Panc1 (cell line): Measurements from ENCODE around the gene CLRN3. TPM values are rescaled to one million over a fixed set of nuclear protein-coding genes. Genes with fewer than 3 reads are reported as not detected.

Experiments used
- ATAC-seq: fragments of 200-7000 bp; cut with Tn5 transposase; 2 replicates; pipeline ENCODE4 v1.9.1; 2020; ENCODE audit warnings: mild to moderate bottlenecking, moderate library complexity
- BruUV-seq: library from RNA; stranded (reverse); fragments of 400-500 nt; replicated peaks from 2 replicates; lab custom pipeline; 2021; lab: Mats Ljungman, UMichigan
- CTCF ChIA-PET: fragments of 300-600 bp; sonication (Branson Sonifier 250); formaldehyde crosslinking; loops from one replicate; lab custom pipeline; 2022; ENCODE audit warnings: antibody characterized with exemption; lab: Charles Lee
- POLR2A ChIA-PET: fragments of 300-600 bp; sonication (Branson Sonifier 250); formaldehyde crosslinking; loops from one replicate; lab custom pipeline; 2022; ENCODE audit warnings: antibody characterized with exemption; lab: Charles Lee
- DNase-seq: peaks from one replicate; pipeline ENCODE4 v3.0.0-alpha.2; 2010; ENCODE audit warnings: low read depth, low spot score
- H3K27ac ChIP-seq: 2 replicates; pipeline ENCODE4 v1.5.1; 2011; ENCODE audit warnings: mild to moderate bottlenecking, low read length, inconsistent platforms
- H3K27me3 ChIP-seq: fragments of 200-500 bp; sonication (Bioruptor generic); 2 replicates; pipeline ENCODE4 v1.6.0; 2014; ENCODE audit warnings: low read length, inconsistent platforms; ENCODE audit not compliant: control insufficient read depth, insufficient read depth
- H3K36me3 ChIP-seq: fragments of 200-500 bp; sonication (Bioruptor generic); 2 replicates; pipeline ENCODE4 v1.5.1; 2014; ENCODE audit warnings: inconsistent platforms, mild to moderate bottlenecking, low read length, moderate library complexity; ENCODE audit not compliant: control insufficient read depth, insufficient read depth
- H3K4me1 ChIP-seq: 2 replicates; pipeline ENCODE4 v1.5.1; 2011; ENCODE audit warnings: inconsistent platforms, mild to moderate bottlenecking, low read length, moderate library complexity; ENCODE audit not compliant: control insufficient read depth, insufficient read depth
- H3K4me3 ChIP-seq, 2 experiments: 2 replicates each; pipeline ENCODE4 v1.5.1; 2011 to 2012; ENCODE audit warnings: low read depth in 2 of 2, low read length in 2 of 2, mild to moderate bottlenecking in 2 of 2, inconsistent platforms in 1 of 2, moderate library complexity in 1 of 2
- H3K9me3 ChIP-seq: fragments of 200-500 bp; sonication (Bioruptor generic); 2 replicates; pipeline ENCODE4 v1.5.1; 2014; ENCODE audit warnings: low read depth, mild to moderate bottlenecking, inconsistent platforms, low read length, moderate library complexity; ENCODE audit not compliant: control insufficient read depth, insufficient read depth
- POLR2AphosphoS5 ChIP-seq: IDR thresholded peaks from 2 replicates; pipeline ENCODE4 v1.6.1; 2012; ENCODE audit warnings: mild to moderate bottlenecking, low read depth, low read length, moderate library complexity
- SIN3A ChIP-seq: IDR thresholded peaks from 2 replicates; pipeline ENCODE4 v1.6.1; 2012; ENCODE audit warnings: low read depth, mild to moderate bottlenecking, low read length, moderate library complexity, borderline replicate concordance; ENCODE audit not compliant: insufficient read depth
- TCF7L2 ChIP-seq: IDR thresholded peaks from 2 replicates; pipeline ENCODE4 v1.6.1; 2011; ENCODE audit warnings: mild to moderate bottlenecking, low read depth, low read length, inconsistent platforms
- in situ Hi-C: cut with HindIII; loops from 2 replicates; pipeline ENCODE4 v1.10.0; 2016; ENCODE audit warnings: low sequenced_read_pairs, low pct_unique_long_range_greater_than_20kb
- intact Hi-C: fragments of 100-400 bp; cut with micrococcal nuclease; formaldehyde crosslinking; loops from one replicate; pipeline ENCODE4 v1.10.0; 2022; ENCODE audit not compliant: unreplicated experiment
- total RNA-seq: library from RNA; stranded (reverse); gene quantifications from one replicate; pipeline ENCODE4 v1.2.1, GENCODE V29; 2021; ENCODE audit not compliant: unreplicated experiment
- TF ChIP-seq, protein P1 (sequence below): fragments of 450-650 bp; IDR thresholded peaks from 2 replicates; pipeline ENCODE4 v1.5.1; 2017; ENCODE audit warnings: mild to moderate bottlenecking
- TF ChIP-seq, protein P2 (sequence below), 2 experiments: IDR thresholded peaks; 2 replicates each; pipeline ENCODE4 v1.6.1; 2011 to 2012; ENCODE audit warnings: low read depth in 2 of 2, control low read depth in 1 of 2, low read length in 1 of 2, mild to moderate bottlenecking in 1 of 2, moderate library complexity in 1 of 2; ENCODE audit not compliant: insufficient read depth in 1 of 2

The CLRN3 gene
- total RNA-seq, 1 experiment from 2014 or later = not detected

DNA sequence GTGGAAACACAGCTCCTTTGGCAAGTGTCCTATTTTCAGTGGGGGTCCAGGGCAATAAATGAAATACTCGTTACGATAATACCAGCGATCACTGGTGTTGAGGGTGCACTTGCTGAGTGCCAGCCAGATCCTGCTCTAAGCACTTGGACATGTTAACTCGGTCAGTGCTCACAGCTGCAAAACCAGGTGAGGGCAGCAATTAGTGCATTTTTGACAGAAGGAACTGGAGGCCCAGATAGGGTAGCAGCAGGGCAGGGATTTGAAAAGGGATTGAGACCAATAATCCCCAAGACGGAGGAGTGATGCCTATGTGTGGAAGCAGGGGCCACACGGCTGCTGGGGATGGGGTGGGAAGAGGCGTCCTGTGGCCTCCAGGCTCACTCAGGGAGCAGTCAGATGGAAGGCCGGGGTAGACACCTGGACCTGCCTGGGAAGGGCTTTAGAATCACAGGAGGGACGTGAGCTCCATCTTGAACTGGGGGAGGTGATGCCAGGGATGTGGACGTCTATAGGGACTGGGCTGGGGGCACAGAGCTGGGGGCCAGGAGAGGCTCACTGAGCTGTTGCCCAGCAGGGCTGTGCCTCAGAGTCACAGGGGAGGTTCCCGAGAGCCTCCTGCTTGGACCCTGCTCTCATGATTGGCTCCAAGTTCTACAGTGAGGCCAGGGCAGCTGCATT is 28.5 kb upstream of the CLRN3 start:
- DNase-seq = no peak
- in situ Hi-C loops = no loop called here
- BruUV-seq = no TSS peak
- ChIA-PET POLR2A (no interaction called here), CTCF (no interaction called here)
- TF ChIP-seq, protein P1, sequence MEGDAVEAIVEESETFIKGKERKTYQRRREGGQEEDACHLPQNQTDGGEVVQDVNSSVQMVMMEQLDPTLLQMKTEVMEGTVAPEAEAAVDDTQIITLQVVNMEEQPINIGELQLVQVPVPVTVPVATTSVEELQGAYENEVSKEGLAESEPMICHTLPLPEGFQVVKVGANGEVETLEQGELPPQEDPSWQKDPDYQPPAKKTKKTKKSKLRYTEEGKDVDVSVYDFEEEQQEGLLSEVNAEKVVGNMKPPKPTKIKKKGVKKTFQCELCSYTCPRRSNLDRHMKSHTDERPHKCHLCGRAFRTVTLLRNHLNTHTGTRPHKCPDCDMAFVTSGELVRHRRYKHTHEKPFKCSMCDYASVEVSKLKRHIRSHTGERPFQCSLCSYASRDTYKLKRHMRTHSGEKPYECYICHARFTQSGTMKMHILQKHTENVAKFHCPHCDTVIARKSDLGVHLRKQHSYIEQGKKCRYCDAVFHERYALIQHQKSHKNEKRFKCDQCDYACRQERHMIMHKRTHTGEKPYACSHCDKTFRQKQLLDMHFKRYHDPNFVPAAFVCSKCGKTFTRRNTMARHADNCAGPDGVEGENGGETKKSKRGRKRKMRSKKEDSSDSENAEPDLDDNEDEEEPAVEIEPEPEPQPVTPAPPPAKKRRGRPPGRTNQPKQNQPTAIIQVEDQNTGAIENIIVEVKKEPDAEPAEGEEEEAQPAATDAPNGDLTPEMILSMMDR = no peak
- TF ChIP-seq, protein P2, sequence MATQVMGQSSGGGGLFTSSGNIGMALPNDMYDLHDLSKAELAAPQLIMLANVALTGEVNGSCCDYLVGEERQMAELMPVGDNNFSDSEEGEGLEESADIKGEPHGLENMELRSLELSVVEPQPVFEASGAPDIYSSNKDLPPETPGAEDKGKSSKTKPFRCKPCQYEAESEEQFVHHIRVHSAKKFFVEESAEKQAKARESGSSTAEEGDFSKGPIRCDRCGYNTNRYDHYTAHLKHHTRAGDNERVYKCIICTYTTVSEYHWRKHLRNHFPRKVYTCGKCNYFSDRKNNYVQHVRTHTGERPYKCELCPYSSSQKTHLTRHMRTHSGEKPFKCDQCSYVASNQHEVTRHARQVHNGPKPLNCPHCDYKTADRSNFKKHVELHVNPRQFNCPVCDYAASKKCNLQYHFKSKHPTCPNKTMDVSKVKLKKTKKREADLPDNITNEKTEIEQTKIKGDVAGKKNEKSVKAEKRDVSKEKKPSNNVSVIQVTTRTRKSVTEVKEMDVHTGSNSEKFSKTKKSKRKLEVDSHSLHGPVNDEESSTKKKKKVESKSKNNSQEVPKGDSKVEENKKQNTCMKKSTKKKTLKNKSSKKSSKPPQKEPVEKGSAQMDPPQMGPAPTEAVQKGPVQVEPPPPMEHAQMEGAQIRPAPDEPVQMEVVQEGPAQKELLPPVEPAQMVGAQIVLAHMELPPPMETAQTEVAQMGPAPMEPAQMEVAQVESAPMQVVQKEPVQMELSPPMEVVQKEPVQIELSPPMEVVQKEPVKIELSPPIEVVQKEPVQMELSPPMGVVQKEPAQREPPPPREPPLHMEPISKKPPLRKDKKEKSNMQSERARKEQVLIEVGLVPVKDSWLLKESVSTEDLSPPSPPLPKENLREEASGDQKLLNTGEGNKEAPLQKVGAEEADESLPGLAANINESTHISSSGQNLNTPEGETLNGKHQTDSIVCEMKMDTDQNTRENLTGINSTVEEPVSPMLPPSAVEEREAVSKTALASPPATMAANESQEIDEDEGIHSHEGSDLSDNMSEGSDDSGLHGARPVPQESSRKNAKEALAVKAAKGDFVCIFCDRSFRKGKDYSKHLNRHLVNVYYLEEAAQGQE (IDR thresholded peaks at IDR 0.05; ENCODE audit: insufficient read depth in 1 of 2, low read depth in 2 of 2, low read length in 1 of 2) = no peak
- TF ChIP-seq TCF7L2 (no peak), POLR2AphosphoS5 (no peak), SIN3A (no peak)
- no peak for ATAC-seq
- H3K27ac ChIP-seq = no peak overlapping the region
- H3K9me3 ChIP-seq = no peaks in the 10 kb centered on the region
- no peak overlapping the region for H3K4me3 ChIP-seq
- peaks cover 11% of the 10 kb centered on the region for H3K4me1 ChIP-seq
- intact Hi-C loops = no loop called here
- no peaks in the 10 kb centered on the region for H3K36me3 ChIP-seq
- H3K27me3 ChIP-seq = no peaks in the 10 kb centered on the region

DNA sequence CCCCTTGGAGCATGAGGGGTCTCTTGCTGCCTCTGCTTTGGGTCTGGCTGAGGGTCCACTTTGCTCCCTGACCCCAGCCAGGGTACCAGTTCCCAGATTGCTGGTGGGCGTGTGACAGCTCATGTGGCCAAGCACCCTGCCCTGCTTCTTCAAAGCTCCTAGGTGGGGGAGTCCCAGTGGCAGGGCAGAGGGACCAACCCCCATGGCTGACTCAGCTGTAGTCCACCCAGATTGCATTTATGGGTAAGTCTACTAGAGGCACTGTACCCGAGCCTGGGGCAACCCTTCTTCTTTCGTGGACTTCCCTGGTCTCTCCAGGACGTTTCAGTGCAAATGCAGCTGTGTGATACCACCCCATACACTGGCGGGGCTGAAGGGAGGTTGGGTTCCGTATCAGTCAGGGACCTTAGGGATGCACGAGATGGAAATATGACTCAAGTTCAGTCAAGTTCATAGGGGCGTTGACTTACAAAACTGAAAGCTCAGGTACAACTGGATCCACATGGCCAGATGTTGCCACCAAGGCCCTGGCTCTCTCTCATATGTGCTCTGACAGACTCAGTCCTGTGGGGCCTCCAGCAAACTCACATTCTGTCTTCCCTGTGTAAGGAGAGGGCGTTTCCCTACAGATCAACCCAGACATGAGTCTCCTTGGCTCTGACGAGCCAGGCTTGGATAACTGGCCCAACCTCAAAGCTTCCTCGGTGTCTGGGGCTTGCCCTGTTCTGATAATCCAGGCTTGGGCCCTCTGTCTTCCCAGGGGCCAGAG is 27.7 kb upstream of the CLRN3 start:
- in situ Hi-C loops = no loop called here
- ChIA-PET POLR2A (no interaction called here), CTCF (no interaction called here)
- H3K4me1 ChIP-seq = peaks cover 11% of the 10 kb centered on the region
- no peaks in the 10 kb centered on the region for H3K27me3 ChIP-seq
- no peak overlapping the region for H3K4me3 ChIP-seq
- no peaks in the 10 kb centered on the region for H3K9me3 ChIP-seq
- DNase-seq = no peak
- intact Hi-C loops = no loop called here
- H3K27ac ChIP-seq = no peak overlapping the region
- BruUV-seq = no TSS peak
- H3K36me3 ChIP-seq = no peaks in the 10 kb centered on the region
- TF ChIP-seq SIN3A (no peak), POLR2AphosphoS5 (no peak), TCF7L2 (no peak)
- TF ChIP-seq, protein P2 (IDR thresholded peaks at IDR 0.05; ENCODE audit: insufficient read depth in 1 of 2, low read depth in 2 of 2, low read length in 1 of 2) = no peak
- TF ChIP-seq, protein P1 = no peak
- no peak for ATAC-seq
